OCI-LY1 (cell line): Measurements from ENCODE around the gene CASKIN2.
"Not testable (repeated sequence)": the region's sequence is repeated elsewhere in the genome, so short reads cannot be mapped to it uniquely, and the experiment has no call there.

Experiments used
- H2AFZ ChIP-seq: fragments of 200-600 bp; sonication (generic), shearing (Covaris generic); 2 replicates; pipeline ENCODE4 v1.6.0; 2014; ENCODE audit warnings: antibody characterized with exemption, mild to moderate bottlenecking, low read length
- H3F3A ChIP-seq: fragments of 200-600 bp; sonication (generic), shearing (Covaris generic); 2 replicates; pipeline ENCODE4 v1.6.0; 2014; ENCODE audit warnings: mild to moderate bottlenecking, antibody characterized with exemption, low read length, moderate library complexity; ENCODE audit not compliant: insufficient read depth
- H3K27ac ChIP-seq: fragments of 200-600 bp; sonication (generic); 2 replicates; pipeline ENCODE4 v1.5.1; 2014; ENCODE audit warnings: low read length, mixed run types, mild to moderate bottlenecking, low read depth; ENCODE audit not compliant: poor library complexity, severe bottlenecking
- H3K27me3 ChIP-seq: fragments of 200-600 bp; sonication (generic); 2 replicates; pipeline ENCODE4 v1.6.0; 2014; ENCODE audit warnings: antibody characterized with exemption, mild to moderate bottlenecking, low read length, moderate library complexity; ENCODE audit not compliant: insufficient read depth
- H3K36me3 ChIP-seq: fragments of 200-600 bp; sonication (generic); 2 replicates; pipeline ENCODE4 v1.6.1; 2014; ENCODE audit warnings: mild to moderate bottlenecking, antibody characterized with exemption, low read length, moderate library complexity, mixed read lengths; ENCODE audit not compliant: insufficient read depth
- H3K4me1 ChIP-seq: fragments of 200-600 bp; sonication (generic); 2 replicates; pipeline ENCODE4 v1.5.1; 2014; ENCODE audit warnings: mild to moderate bottlenecking, low read length, moderate library complexity; ENCODE audit not compliant: insufficient read depth, severe bottlenecking
- H3K4me2 ChIP-seq: fragments of 200-600 bp; sonication (generic), shearing (Covaris generic); 2 replicates; pipeline ENCODE4 v1.6.1; 2014; ENCODE audit warnings: low read length
- H3K4me3 ChIP-seq: fragments of 200-600 bp; sonication (generic); 2 replicates; pipeline ENCODE4 v1.5.1; 2014; ENCODE audit warnings: low read length, low read depth, mild to moderate bottlenecking, mixed read lengths; ENCODE audit not compliant: poor library complexity, severe bottlenecking
- H3K79me2 ChIP-seq: fragments of 200-600 bp; shearing (Covaris generic); 2 replicates; pipeline ENCODE4 v1.6.1; 2016; ENCODE audit warnings: mixed run types, low read length, mixed read lengths; ENCODE audit not compliant: insufficient read depth
- H3K9ac ChIP-seq: fragments of 200-600 bp; sonication (generic), shearing (Covaris generic); 2 replicates; pipeline ENCODE4 v1.6.1; 2014; ENCODE audit warnings: mild to moderate bottlenecking, low read length, mixed read lengths
- H3K9me2 ChIP-seq: fragments of 200-600 bp; sonication (generic), shearing (Covaris generic); 2 replicates; pipeline ENCODE4 v1.6.1; 2014; ENCODE audit warnings: low read depth, mild to moderate bottlenecking, low read length, mixed read lengths
- H3K9me3 ChIP-seq: fragments of 200-600 bp; shearing (Covaris generic); 2 replicates; pipeline ENCODE4 v1.6.1; 2014; ENCODE audit warnings: low read length, mixed read lengths
- H4K20me1 ChIP-seq: fragments of 200-600 bp; sonication (generic), shearing (Covaris generic); 2 replicates; pipeline ENCODE4 v1.6.0; 2016; ENCODE audit warnings: mild to moderate bottlenecking, low read length; ENCODE audit not compliant: insufficient read depth
- CTCF ChIP-seq: fragments of 200-600 bp; sonication (generic), shearing (Covaris generic); IDR thresholded peaks from 2 replicates; pipeline ENCODE4 v1.5.1; 2017; ENCODE audit warnings: mild to moderate bottlenecking, antibody characterized with exemption, low read length, moderate library complexity, mixed read lengths
- EZH2 ChIP-seq: fragments of 200-600 bp; sonication (generic), shearing (Covaris generic); IDR thresholded peaks from 2 replicates; pipeline ENCODE4 v1.8.0; 2017; ENCODE audit warnings: borderline replicate concordance, mixed run types, mild to moderate bottlenecking, antibody characterized with exemption, low read length, moderate library complexity, mixed read lengths

The CASKIN2 gene

GRCh38 chr17:75457047-75457654 is 58.2 kb downstream of the CASKIN2 start:
- peak overlapping the region; percentile 12 for H3K27ac ChIP-seq
- no peaks in the 10 kb centered on the region for H3K27me3 ChIP-seq
- H2AFZ ChIP-seq: no peak overlapping the region
- H3K9me2 ChIP-seq: no peaks in the 10 kb centered on the region
- peak overlapping the region; percentile 76 for H3K4me2 ChIP-seq
- H4K20me1 ChIP-seq: no peaks in the 10 kb centered on the region
- H3K36me3 ChIP-seq: no peaks in the 10 kb centered on the region
- H3K4me1 ChIP-seq: peaks cover 53% of the 10 kb centered on the region
- TF ChIP-seq CTCF: no peak
- H3K4me3 ChIP-seq: peak overlapping the region; percentile 91
- H3K9ac ChIP-seq: peak overlapping the region; percentile 93
- H3F3A ChIP-seq: no peaks in the 10 kb centered on the region
- no peaks in the 10 kb centered on the region for H3K9me3 ChIP-seq
- no peaks in the 10 kb centered on the region for H3K79me2 ChIP-seq

DNA sequence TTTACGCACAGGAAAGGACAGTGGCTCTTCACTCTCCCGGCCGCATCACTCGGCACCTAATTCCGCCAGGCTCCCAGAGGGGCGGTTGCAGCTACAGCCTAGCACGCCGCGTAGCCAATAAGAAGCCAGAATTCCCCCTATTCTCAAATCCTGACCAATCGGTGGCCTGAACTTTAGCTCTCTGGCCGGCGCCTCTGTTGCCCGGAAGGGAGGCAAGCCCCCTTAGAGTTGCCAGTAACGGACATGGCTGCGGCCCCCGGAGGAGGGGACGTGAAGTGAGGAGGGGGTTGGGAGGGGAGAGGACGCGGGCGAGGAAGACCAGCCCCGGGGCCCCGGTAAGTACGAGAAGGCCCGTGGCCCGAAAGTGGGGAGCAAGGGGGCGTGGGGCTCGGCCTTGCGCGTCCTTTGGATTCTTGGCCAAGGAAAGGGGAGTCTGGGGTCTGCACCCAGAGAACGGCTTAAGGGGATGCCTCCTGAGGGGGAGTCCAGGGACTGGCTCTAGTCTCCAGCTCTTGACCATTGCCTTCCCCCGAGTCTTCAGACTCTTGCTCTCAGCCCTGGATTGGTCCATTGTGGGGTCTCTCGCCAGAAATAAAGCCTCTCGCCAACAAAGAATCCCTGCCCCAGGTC is 58.8 kb downstream of the CASKIN2 start, which contains the start of gene TMEM94:
Gene TMEM94, plus strand, starts transcription at position 219 of the 630 bp plus-strand sequence. CDS start 15,271 bp downstream, outside the sequence.
- peak within 1 kb of the TSS; percentile 76 for H3K4me2 ChIP-seq
- peak within 1 kb of the TSS; percentile 12 for H3K27ac ChIP-seq
- TF ChIP-seq CTCF (no peak), EZH2 (no peak)

DNA sequence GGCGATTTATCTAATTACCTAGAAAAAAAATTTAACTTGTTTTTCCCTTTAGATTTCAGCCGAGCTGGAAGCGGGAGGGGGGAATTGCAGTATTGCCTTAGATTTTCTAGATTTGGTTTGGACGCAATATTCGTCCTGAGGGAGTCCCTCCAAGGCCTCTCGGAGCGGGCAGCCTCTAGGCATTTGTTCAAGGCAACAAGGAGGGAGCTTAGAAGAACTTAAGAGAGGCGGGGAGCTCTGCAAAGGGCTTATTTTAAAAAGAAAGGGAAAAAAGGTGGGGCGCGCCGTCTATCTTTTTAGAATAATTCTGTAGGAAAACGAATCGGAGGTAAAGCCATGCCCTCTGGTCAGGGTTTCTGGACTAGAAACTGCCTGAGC is 59.3 kb downstream of the CASKIN2 start:
- TF ChIP-seq EZH2 (no peak), CTCF (no peak)
- Histone ChIP-seq H3K9me3 (no peaks in the 10 kb centered on the region), H3F3A (no peaks in the 10 kb centered on the region), H4K20me1 (no peaks in the 10 kb centered on the region), H3K9ac (peak overlapping the region; percentile 59), H3K9me2 (no peaks in the 10 kb centered on the region), H3K36me3 (no peaks in the 10 kb centered on the region), H3K27ac (no peak overlapping the region), H3K4me3 (peak overlapping the region; percentile 91), H3K27me3 (no peaks in the 10 kb centered on the region), H3K4me1 (peaks cover 53% of the 10 kb centered on the region), H2AFZ (peak overlapping the region; percentile 26; the same call in 1 of the 2 replicates), H3K4me2 (peak overlapping the region; percentile 76), H3K79me2 (no peaks in the 10 kb centered on the region)

More for the DNA sequence above, 58.8 kb downstream of the CASKIN2 start, which contains the start of gene TMEM94:
- Histone ChIP-seq H4K20me1 (no peaks in the 10 kb centered on the region), H3F3A (no peaks in the 10 kb centered on the region), H3K9me3 (no peaks in the 10 kb centered on the region), H2AFZ (peak within 1 kb of the TSS; percentile 26; the same call in 1 of the 2 replicates), H3K9me2 (no peaks in the 10 kb centered on the region), H3K27me3 (no peaks in the 10 kb centered on the region), H3K4me3 (peak within 1 kb of the TSS; percentile 91), H3K9ac (peak within 1 kb of the TSS; percentile 93), H3K79me2 (no peaks in the 10 kb centered on the region), H3K36me3 (no peaks in the 10 kb centered on the region), H3K4me1 (peaks cover 53% of the 10 kb centered on the region)

GRCh38 chr17:75454672-75455071 is 60.7 kb downstream of the CASKIN2 start:
- not testable (repeated sequence) for H3K4me2 ChIP-seq, H3K9me2 ChIP-seq, H3K36me3 ChIP-seq, H3K4me3 ChIP-seq, H3K9me3 ChIP-seq, H3K9ac ChIP-seq, H3K27ac ChIP-seq, H2AFZ ChIP-seq, H3K27me3 ChIP-seq, H4K20me1 ChIP-seq, H3K79me2 ChIP-seq, H3F3A ChIP-seq
- H3K4me1 ChIP-seq: peaks cover 41% of the 10 kb centered on the region
